Measurements from ENCODE around the gene CA10.

The CA10 gene

DNA sequence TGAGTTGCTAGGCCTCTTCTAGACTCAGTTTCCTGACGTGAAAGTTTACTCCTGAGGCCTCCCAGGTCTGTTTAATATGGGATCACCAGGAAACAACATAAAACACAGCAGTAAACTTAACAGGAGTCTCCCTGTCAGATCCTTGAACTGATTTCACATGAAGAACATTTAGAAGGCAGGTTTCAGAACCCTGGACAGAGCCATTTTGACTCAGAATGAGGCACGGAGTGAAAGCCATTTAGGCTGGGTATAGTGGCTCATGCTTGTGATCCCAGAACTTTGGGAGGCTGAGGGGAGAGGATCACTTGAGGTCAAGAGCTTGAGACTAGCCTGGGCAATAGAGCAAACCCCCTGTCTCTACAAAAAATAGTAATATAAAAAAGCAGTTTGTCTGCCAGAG lies 289.1 kb downstream of the CA10 start:
- no peak for DNase-seq (ENCODE audit: low spot score)

DNA sequence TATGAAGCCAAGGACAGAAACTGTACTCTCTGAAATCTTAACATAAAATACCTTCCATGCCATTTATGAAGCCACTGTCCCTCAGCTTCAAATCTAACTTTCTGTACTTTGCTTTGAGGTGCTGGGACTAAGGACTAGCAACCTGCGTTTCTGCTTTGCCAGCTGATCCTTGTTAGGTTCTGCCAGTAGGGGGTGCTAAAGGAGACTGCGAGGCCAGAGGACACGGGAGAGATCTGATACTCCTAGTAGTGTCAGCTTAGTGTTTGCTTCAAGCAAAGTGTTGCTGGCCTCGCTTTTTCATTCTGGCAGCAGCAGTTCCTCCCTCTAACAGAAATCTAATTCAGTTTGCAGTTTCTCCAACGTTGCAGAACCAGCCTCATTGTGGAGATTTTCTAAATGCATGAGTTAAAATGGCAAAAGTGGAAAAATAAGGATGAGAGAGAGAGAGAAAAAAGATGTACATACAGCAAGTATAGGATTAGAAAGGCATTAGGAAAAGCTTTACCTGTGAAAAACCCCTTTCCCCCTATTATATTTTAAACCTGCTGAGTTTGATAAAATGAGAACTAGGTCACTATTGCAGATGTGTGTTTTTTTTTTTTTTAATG lies 297.5 kb downstream of the CA10 start:
- no peak for DNase-seq (ENCODE audit: low spot score)

DNA sequence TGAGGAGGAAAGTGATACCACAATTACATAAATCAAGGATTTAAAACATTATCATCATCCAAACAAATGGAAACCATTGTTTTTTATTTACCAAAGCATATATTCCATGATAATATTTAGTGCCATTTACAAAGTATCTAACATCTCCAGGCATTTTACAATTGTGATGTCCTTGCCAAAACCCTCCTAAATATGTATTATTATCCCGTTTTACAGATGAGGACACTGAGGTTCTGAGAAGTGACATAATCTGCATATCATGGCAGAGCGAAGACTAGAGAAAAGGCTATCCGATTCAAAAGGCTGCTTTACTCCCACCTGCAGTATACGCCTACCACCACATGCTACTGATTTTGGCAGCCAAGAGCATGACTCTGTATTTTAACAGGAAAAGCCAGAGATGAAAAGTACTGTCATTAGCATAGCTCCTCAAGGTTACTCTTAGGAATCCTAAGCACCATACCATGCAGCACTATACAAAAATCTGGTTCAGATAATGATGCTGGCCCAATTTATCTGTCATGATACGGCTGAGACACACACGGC lies 301.4 kb downstream of the CA10 start:
- DNase-seq (ENCODE audit: low spot score) = no peak

DNA sequence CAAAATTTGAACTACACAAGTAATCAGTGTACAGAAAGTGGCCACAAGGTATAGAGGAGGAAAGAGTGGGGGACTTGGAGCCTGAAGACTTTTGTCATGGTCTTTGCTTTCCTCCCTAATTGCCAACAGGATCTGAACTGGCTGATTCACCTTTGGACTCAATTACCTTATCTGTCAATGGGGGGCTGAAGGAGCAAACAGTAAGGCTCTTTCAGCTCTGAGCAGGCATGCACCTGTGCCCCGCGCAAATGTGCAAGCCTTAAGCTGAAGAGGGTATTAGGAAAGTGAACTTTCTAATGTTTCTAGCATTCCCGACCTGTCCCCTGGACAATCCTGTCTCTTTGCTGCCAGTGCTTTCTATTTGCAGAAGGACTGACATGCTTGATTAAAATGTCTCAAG lies 302.7 kb downstream of the CA10 start:
- no peak for DNase-seq (ENCODE audit: low spot score)

DNA sequence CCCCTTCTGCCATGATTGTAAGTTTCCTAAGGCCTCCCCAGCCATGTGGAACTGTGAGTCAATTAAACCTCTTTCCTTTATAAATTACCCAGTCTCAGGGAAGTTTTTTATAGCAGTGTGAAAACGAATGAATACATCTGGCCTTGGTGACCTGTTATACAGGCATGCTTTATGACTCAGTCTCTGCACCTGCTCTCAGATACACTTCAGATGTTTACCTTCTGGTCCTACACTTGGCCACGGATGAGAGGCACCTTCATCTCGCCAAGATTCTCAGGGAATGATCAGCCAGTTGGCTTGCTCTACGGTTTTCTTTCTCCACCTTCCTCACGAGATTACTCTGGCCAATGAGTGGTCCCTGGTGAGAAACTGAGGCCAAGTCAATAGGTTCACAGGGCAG lies 304.7 kb downstream of the CA10 start:
- DNase-seq (ENCODE audit: low spot score) = no peak

DNA sequence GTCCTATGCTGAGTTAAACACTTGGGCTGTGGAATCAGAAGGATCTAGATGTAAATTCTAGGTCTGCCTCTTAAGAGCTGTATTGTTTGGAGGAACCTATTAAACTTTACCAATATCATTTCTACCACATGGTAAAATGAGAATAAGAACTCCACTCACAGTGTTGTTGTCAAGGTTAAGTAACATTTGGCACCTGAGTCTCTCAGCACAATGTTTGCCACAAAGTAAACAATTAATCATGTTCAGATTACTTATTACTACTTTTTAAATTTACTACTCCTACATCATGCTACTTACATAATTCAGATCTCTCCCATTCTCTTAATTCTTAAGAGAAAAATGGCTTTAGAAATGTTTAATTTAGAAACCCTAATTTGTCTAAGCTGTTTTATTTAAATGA lies 305.9 kb downstream of the CA10 start:
- no peak for DNase-seq (ENCODE audit: low spot score)

DNA sequence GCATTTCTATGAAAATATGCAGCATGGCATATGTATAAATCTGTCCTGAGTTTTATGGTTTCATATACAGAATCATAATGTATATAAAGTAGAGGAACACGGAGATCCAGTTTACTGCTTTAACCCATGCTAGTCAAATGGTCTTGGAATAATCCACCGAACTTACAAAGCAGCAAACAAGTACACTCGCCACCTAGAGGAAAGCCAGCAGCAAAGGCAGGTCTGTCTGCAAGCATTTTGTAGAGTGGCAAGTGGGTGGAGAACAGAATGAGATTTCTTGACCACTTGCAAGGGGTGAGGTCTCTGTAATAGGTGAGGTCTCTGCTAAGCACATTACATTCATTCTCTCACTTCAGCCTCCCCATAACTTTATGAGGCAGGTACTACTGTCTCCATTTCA lies 308.3 kb downstream of the CA10 start:
- DNase-seq (ENCODE audit: low spot score) = no peak

DNA sequence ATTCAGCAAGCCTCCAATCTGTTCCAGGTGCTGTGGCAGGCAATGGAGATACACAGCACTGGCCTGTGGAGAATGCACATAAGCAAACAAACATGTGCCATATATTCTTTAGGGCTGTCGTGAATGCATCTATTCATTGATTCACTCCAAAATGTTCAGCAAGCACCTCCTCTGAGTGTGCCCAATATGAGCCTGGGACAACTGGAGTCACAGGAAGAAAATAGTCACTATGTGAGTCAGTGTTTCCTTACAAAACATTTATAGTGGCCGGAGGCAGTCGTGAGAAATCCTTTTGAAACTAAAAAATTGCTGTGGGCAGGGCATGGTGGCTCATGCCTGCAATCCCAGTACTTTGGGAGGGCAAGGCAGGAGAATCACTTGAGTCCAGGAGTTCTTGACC lies 310.1 kb downstream of the CA10 start:
- DNase-seq (ENCODE audit: low spot score) = peak; percentile 9

DNA sequence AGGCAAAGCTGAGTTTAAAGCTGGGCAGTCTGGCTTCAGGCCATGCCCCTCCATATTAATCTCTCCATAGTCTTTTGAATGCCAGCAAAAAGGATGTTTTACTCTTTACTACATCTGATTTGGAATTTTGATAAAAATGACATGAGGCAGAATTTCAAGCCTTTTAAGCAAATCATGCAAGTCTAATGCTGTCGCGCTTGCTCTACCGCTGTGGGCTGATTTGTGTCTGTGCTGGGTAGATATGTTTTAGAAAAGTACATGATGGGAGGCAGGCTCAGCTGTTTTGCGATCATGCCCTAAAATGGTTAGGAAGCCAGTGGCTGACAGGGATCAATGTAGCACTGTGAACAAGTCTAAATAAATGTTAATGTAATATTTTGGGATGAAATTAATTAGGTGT lies 311.9 kb downstream of the CA10 start:
- no peak for DNase-seq (ENCODE audit: low spot score)

DNA sequence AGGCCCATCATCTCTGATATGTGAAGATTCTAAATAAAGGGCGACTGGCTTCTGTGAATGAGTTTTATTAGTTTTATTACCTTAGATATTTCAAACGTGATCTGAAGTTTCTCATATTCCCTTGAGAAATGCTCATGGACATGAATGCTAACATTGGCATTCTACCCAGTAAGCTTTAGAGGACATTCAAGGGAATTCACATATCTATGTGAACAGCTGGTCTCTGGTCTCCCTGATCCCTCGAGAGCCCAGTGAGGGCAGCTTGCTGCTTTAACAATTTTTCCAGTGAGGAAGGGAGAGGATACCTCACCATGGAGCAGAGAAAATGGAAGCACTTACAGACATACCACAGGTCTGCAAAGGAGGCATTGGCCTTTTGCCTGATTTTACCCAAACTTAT lies 312.7 kb downstream of the CA10 start:
- no peak for DNase-seq (ENCODE audit: low spot score)

DNA sequence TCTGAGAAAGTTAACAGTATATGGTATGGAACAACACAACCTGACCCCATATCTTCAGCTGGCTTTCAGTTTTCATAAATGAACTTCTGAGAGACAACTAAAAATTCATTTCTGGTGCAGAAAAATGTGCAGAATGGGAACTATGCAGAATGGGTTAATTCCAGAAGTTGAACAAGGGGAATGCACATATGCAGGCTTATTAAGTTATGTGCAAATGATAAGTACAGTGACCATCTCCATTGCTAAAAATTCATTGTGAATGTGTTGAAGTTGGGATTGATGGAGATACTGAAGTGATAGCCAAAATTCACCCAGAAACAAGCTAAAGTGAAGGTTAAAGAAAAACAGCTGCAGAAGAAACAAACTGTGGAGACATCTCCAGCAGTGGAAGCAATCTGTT lies 315.8 kb downstream of the CA10 start:
- no peak for DNase-seq (ENCODE audit: low spot score)

DNA sequence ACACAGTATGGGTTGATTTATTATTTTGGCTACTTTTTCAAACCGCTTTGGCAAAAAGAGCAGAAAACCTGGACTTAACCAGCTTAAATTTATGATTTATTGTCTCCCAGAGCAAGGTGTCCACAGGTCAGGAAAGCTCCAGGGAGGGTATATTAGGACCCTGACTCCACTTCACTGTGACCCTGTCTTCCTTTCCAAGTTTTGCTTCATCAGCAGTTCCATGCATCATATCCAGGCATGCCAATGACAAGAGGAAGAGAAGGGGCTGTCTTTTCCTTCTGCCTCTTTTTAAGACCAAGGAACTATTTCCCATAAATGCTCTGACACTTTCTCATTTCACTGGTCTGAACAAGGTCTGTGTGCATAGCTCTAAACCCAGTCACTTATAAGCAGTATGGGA lies 316.8 kb downstream of the CA10 start:
- DNase-seq (ENCODE audit: low spot score) = no peak

DNA sequence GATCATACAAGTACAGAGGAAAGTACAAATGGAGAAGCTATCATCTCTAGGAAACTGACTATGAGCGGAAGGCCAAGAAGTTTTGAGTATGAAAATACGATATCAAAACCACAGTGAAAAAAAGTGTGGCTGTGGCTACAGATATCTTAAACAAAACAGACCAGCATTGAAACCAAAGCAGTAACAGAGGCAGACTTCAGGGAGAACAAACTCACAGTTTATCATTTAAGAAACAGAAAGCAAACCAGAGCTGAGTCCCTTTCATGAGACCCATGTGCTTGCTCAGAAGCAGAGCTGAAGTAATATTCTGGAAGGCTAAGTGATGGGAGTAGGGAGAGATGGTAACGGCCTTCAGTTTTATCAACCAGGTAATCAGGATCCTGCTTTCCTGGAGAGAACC lies 317.8 kb downstream of the CA10 start:
- no peak for DNase-seq (ENCODE audit: low spot score)

DNA sequence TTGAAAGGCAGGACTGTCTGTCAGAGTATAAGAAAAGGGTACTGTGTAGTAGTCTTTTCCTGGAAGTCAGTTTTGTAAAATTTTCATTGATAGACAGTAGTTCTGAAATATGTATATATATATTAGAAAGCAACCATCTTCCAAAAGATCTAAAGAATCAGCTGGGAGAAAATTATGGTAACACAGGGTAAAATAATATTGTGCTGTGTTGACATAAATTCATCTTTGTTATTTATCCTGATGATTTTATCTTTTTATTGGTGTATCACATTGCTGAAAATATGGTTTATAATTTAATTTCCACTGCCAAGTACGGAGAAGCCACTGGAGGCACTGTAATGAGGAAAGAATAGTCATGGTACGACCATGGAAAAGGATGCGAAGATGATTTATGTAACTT lies 324.9 kb downstream of the CA10 start:
- no peak for DNase-seq (ENCODE audit: low spot score)

DNA sequence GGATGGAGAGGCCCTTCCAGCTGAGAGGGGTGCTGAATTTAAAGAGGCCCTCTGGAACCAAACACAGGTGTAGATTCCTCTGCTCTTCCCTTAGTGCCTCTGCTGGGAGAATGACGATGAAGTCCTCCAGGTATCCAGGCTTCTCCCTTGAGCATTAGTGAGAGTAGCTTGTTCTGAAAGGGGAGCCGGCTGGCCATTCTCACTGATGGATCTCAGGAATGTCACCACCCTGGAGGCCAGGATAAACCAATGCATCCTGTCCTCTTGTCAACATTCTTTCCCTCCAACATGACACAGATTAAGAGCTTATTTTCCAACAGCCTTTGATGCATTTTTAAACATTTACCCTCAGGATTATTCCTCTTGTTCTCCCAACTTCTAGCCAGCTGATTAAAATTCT lies 325.5 kb downstream of the CA10 start:
- DNase-seq (ENCODE audit: low spot score) = no peak

DNA sequence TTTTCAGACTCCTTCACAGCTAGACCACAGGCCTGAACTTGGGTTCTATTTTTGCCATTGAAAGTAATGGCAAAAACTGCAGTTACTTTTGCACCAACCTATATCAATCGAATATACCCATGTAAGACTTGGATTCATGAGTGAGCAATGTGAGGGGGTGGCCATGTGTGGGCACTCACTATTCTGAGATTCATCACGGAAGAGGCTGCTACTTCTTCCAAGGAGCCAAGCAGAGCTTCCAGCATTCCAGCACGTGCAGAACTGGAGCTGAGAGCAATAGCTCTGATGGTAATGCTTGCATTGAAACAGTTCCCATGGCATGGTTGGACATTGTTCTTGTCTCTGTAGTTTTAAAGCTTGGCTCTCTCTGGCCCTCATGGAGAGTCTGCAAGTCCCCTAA lies 327.6 kb downstream of the CA10 start:
- DNase-seq (ENCODE audit: low spot score) = no peak

DNA sequence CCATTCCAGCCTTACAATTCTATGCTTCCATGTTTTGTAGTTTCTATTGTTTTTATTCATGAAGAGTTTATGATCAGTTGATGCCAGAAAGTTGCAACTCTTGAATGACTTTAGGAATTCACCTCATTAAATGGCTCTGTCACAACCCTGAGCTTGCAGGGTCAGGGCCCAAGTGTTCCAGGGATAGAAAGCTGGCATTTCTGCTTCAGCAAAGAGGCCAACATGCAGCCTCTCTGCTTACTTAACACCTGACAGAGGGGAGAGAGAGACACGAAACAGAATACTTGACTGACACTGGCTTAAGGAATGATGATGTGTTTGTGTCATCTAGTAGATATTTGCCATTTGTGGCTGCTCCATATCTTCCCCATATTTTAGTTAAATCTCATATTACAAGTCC lies 328.1 kb downstream of the CA10 start:
- no peak for DNase-seq (ENCODE audit: low spot score)

DNA sequence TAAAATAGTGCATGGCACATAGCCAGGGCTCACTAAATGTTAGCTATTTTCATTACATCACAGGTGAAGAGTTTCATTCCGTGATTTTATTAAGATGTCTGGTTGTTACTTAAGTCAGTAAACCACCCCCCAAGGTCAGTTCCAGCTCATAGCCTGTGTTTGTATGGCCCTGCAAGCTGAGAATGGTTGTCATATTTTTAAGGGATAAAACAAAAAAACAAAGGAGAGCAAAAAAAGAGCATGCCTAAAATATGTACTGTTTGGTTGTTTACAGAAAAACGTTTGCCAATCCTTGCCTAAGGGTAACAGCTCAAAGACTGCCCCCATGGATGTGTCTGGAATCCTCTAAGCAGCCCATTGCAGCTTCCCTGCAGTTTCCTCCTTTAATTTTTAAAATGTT lies 329.6 kb downstream of the CA10 start:
- DNase-seq (ENCODE audit: low spot score) = no peak

DNA sequence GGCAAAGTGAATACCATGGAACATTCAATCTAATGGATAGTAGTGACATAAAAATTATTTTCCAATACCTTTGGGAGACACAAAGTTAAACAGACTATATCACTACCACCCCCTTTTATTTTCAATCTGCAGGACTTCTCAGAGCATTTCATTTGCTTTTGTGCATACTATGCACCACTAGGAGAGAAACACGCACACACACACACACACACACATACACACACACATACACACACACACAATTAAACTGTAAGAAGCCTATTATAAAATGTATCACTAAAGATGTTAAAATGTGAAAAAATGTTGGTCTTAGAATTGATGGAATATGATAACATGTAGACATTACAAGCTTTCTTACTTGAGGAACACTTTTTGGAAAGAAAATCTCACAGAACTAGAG lies 331.4 kb downstream of the CA10 start:
- DNase-seq (ENCODE audit: low spot score) = no peak

DNA sequence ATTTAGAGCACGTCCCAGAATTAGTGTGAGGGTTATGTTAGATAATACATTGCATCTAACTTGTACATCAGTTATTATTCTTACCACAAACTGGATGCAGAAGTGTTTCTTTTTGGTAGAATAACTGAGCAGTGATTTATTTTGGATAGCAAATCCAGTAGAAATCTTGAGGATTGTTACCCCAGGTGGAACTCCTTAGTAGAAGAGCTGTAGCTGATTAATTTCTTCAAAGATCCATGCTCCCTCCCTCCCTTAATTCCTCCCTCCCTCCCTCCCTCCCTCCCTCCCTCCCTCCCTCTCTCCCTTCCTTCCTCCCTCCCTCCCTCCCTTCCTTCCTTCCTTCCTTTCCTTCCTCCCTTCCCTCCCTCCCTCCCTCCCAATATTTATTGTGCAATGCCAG lies 337.7 kb downstream of the CA10 start:
- no peak for DNase-seq (ENCODE audit: low spot score)

DNA sequence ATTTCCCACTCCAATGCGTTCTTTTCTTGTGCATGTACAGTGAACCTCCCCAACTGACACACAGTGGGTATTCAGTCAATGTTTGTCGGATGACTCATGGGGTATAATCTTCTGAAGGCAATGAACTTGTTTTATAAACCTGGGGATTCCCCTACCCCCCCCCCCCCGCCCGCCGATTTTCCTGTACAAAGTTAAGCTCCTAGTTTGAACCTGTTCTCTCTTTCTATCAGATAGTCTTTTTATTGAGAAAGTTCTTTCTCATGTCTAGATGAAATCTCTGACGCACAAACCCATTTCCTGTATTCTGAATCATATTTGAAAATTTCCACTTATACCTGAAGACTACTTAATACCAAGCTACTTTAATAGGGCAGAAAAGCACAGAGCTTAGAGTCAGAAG lies 338.3 kb downstream of the CA10 start:
- DNase-seq (ENCODE audit: low spot score) = no peak

DNA sequence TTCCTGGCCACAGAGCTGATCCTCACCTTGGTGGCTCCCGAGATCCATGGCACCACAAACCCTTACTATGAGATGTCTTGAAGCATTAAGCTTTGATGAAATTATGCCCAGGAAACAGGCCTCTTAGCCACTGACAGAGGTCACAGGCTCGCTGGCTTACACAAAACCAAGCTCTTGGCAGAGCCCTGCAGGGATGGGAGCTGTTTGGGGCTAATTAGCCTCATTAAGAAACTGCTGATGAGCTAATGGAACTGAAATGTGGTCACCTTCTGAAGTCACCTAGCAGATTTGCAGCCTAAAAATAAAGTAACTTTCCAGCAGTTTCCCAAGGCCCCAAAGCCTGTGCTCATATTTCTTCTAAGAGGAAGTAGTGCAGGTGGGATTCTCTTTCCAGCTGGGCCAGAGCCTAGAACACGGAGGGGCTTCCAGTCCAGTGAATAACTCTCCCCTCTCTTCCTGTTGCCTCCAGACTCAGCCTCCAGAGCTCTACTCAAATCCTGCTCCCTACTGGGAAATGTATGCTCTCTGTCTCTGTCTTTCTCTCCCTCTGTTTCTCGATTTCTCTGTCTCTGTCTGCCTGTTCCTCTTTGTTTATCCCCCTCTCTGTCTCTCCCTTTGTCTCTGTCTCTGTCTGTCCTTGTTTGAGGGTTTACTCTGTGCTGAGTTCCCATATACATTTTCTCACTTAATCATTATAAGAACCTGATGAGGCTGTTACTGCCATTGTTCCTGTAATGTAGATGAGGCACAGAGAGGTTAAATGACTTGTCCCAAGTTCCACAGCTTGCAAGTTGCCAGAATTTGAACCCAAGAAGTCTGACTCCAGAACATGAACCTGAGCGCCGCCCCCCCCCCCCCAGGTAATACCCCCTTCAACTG lies 338.9 kb downstream of the CA10 start:
- no peak for DNase-seq (ENCODE audit: low spot score)

DNA sequence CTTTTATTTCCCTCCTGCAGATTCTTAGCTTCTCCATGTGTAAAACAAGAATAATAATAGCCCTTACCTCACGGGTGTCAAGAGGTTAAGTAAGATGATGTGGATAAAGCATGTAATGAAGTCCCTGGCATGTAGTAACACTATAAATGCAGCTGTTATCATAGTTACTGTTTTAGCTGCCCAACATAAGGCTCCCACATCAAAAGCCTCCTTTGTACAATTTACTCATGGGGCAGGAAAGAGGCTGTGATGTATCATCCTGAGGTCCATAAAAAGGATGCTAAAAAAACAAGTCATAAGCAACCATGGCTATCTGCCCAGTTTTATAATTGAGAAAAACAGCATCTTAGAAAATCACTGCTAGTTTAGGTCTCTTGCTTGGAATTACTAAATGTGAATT lies 339.7 kb downstream of the CA10 start:
- no peak for DNase-seq (ENCODE audit: low spot score)

DNA sequence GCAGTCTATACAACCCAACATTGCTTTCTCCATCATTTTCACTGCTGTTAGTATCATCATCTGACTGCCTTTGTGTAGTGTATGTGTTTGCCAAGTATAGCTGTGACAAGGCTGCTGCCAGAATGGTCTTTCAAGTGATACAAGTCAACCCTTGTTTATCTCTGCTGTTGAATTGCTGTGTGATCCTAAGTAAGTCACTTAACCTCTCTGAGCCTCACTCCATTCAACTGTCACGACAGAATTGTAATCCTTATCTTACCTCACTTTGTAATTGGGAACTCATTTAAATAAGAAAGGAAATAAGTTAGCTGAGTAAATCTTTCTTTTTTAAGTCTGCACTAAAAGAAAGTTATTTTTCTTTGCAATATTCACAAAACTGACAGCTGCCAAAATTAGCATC lies 340.6 kb downstream of the CA10 start:
- no peak for DNase-seq (ENCODE audit: low spot score)

Data from kidney capillary endothelial cell (primary cell).